OCI-LY7 (cell line): ENCODE measurements around the gene OLFML2B. TPM values are rescaled to one million over a fixed set of nuclear protein-coding genes. Genes with fewer than 3 reads are reported as not detected.

Experiments
- BruUV-seq: library from RNA; stranded (reverse); fragments of 400-500 nt; replicated peaks from 2 replicates; lab custom pipeline; 2021; lab: Mats Ljungman, UMichigan
- CTCF ChIA-PET: fragments of 300-600 bp; sonication (Branson Sonifier 250); formaldehyde crosslinking; loops from one replicate; lab custom pipeline; 2022; ENCODE audit warnings: antibody characterized with exemption; ENCODE audit not compliant: unreplicated experiment; lab: Charles Lee
- POLR2A ChIA-PET: fragments of 300-600 bp; sonication (Branson Sonifier 250); formaldehyde crosslinking; loops from one replicate; lab custom pipeline; 2022; ENCODE audit warnings: antibody characterized with exemption; lab: Charles Lee
- DNase-seq: peaks from one replicate; pipeline ENCODE4 v3.0.0-alpha.2; 2015; ENCODE audit warnings: low spot score
- H2AFZ ChIP-seq: fragments of 200-600 bp; sonication (generic), shearing (Covaris generic); 2 replicates; pipeline ENCODE4 v1.6.1; 2014; ENCODE audit warnings: mild to moderate bottlenecking, antibody characterized with exemption, low read length, moderate library complexity
- H3K27ac ChIP-seq: fragments of 200-600 bp; sonication (generic); 2 replicates; pipeline ENCODE4 v1.5.1; 2014; ENCODE audit warnings: mixed run types, low read depth, mild to moderate bottlenecking, moderate library complexity, low read length, inconsistent platforms; ENCODE audit not compliant: poor library complexity, severe bottlenecking
- H3K36me3 ChIP-seq: fragments of 200-600 bp; sonication (generic); 2 replicates; pipeline ENCODE4 v1.6.1; 2014; ENCODE audit warnings: mild to moderate bottlenecking, antibody characterized with exemption, low read length, moderate library complexity, mixed read lengths; ENCODE audit not compliant: insufficient read depth
- H3K4me1 ChIP-seq: fragments of 200-600 bp; sonication (generic); 2 replicates; pipeline ENCODE4 v1.5.1; 2014; ENCODE audit warnings: mild to moderate bottlenecking, low read length; ENCODE audit not compliant: insufficient read depth, poor library complexity, severe bottlenecking
- H3K4me2 ChIP-seq: fragments of 200-600 bp; sonication (generic); 2 replicates; pipeline ENCODE4 v1.6.1; 2014; ENCODE audit warnings: mild to moderate bottlenecking, low read length
- H3K4me3 ChIP-seq: fragments of 200-600 bp; sonication (generic); 2 replicates; pipeline ENCODE4 v1.5.1; 2014; ENCODE audit warnings: mild to moderate bottlenecking, low read depth, low read length; ENCODE audit not compliant: poor library complexity, severe bottlenecking
- H3K79me2 ChIP-seq: fragments of 200-600 bp; sonication (generic); 2 replicates; pipeline ENCODE4 v1.6.1; 2016; ENCODE audit warnings: low read depth, mild to moderate bottlenecking, low read length, moderate library complexity, mixed read lengths; ENCODE audit not compliant: insufficient read depth
- H3K9me2 ChIP-seq: fragments of 200-600 bp; sonication (generic); 2 replicates; pipeline ENCODE4 v1.6.1; 2016; ENCODE audit warnings: mild to moderate bottlenecking, low read length, mixed read lengths; ENCODE audit not compliant: insufficient read depth
- H3K9me3 ChIP-seq: fragments of 200-600 bp; sonication (generic); 2 replicates; pipeline ENCODE4 v1.6.1; 2014; ENCODE audit warnings: mild to moderate bottlenecking, mixed run types, low read length, mixed read lengths
- H4K20me1 ChIP-seq: fragments of 200-600 bp; sonication (generic); 2 replicates; pipeline ENCODE4 v1.6.1; 2014; ENCODE audit warnings: mild to moderate bottlenecking, antibody characterized with exemption, low read length, moderate library complexity, mixed read lengths; ENCODE audit not compliant: insufficient read depth
- EZH2phosphoT487 ChIP-seq: fragments of 200-600 bp; sonication (generic); IDR thresholded peaks from 2 replicates; pipeline ENCODE4 v1.6.1; 2018; ENCODE audit warnings: low read depth, borderline replicate concordance, mild to moderate bottlenecking, mixed run types, antibody characterized with exemption, low read length, moderate library complexity, mixed read lengths
- intact Hi-C: fragments of 100-400 bp; cut with micrococcal nuclease; formaldehyde crosslinking; loops from one replicate; pipeline ENCODE4 v1.10.0; 2022; ENCODE audit not compliant: unreplicated experiment
- total RNA-seq, 2 experiments: library from RNA; depleted of rRNA in 1 of 2; stranded (reverse); fragments of >200 nt in 1 of 2; shearing (Covaris generic) in 1 of 2; gene quantifications; 2 replicates each; pipeline ENCODE4 v1.2.3, GENCODE V29; 2014 to 2022
- TF ChIP-seq, protein P1 (sequence below): fragments of 200-600 bp; sonication (generic); conservative IDR thresholded peaks from 2 replicates; pipeline ENCODE4 v1.5.1; 2014; ENCODE audit warnings: mild to moderate bottlenecking, antibody characterized with exemption, low read length, moderate library complexity, mixed read lengths

The OLFML2B gene
- total RNA-seq, 2 experiments from 2014 or later: not detected

DNA sequence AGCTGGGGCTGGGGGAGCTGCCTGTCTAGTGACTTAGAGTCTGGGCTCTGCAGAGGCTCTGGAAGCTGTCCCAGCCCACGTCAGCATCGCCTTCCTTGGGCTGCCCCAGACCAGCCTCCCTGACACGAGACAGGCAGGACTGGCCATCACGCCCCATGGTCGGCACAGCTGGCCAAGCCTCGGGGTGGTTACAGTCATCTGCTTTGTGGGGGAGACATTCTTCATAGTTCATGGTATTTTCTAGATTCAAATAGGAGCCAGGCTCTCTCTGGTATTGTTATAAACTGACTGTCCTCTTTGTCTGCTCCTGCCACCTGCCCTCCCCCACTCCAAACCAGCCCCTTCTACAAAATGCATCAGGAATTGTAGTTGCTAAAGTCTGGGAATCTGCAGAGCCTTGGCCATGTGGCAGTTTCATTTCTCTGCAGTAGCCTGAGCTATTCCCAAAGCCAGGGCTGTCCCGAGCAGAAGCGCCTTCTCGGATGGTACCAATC, 29.4 kb downstream of the OLFML2B start:
- ChIA-PET CTCF (no interaction called here), POLR2A (interaction anchor here (0.5 kb wide), 1 partner anchor 596 kb away, joined by 8 read pairs; no protein-coding TSS in a partner anchor)
- no TSS peak for BruUV-seq
- Histone ChIP-seq H3K27ac (no peak overlapping the region), H2AFZ (no peak overlapping the region), H3K4me1 (no peaks in the 10 kb centered on the region), H3K9me3 (no peaks in the 10 kb centered on the region), H3K4me3 (no peak overlapping the region), H3K79me2 (no peaks in the 10 kb centered on the region), H3K9me2 (no peaks in the 10 kb centered on the region), H3K36me3 (no peaks in the 10 kb centered on the region), H3K4me2 (no peak overlapping the region), H4K20me1 (no peaks in the 10 kb centered on the region)
- no peak for TF ChIP-seq EZH2phosphoT487
- TF ChIP-seq, protein P1, sequence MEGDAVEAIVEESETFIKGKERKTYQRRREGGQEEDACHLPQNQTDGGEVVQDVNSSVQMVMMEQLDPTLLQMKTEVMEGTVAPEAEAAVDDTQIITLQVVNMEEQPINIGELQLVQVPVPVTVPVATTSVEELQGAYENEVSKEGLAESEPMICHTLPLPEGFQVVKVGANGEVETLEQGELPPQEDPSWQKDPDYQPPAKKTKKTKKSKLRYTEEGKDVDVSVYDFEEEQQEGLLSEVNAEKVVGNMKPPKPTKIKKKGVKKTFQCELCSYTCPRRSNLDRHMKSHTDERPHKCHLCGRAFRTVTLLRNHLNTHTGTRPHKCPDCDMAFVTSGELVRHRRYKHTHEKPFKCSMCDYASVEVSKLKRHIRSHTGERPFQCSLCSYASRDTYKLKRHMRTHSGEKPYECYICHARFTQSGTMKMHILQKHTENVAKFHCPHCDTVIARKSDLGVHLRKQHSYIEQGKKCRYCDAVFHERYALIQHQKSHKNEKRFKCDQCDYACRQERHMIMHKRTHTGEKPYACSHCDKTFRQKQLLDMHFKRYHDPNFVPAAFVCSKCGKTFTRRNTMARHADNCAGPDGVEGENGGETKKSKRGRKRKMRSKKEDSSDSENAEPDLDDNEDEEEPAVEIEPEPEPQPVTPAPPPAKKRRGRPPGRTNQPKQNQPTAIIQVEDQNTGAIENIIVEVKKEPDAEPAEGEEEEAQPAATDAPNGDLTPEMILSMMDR: no peak
- intact Hi-C loops: no loop called here
- DNase-seq: no peak

DNA sequence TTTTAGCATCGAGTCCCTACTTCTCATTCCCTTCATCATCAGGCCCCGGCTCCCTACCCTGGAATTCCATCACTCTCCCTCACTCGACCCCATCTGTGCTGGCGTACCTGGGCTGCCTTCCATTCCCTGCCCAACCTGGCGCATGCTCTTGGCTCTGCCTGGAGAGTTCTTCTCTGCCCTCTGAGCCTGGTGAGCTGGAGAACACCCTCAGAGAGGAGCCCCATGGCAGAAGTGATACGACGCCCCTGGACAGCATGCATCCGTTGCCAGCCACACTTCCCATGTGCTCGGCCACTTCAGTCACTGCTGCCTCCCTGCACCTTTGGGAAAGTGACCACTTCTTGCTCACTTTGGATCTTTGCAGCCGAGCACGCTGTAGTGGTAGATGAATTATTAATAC, 30.1 kb downstream of the OLFML2B start:
- TF ChIP-seq, protein P1: no peak
- TF ChIP-seq EZH2phosphoT487: no peak
- Histone ChIP-seq H3K27ac (no peak overlapping the region), H3K79me2 (no peaks in the 10 kb centered on the region), H3K9me3 (no peaks in the 10 kb centered on the region), H3K36me3 (no peaks in the 10 kb centered on the region), H3K4me3 (no peak overlapping the region), H3K4me2 (no peak overlapping the region), H3K9me2 (no peaks in the 10 kb centered on the region), H4K20me1 (no peaks in the 10 kb centered on the region), H2AFZ (no peak overlapping the region), H3K4me1 (no peaks in the 10 kb centered on the region)
- intact Hi-C loops: no loop called here
- no peak for DNase-seq
- ChIA-PET CTCF (no interaction called here), POLR2A (interaction anchor here (0.5 kb wide), 1 partner anchor 68 kb away, joined by 3 read pairs; no protein-coding TSS in a partner anchor)
- BruUV-seq: no TSS peak

DNA sequence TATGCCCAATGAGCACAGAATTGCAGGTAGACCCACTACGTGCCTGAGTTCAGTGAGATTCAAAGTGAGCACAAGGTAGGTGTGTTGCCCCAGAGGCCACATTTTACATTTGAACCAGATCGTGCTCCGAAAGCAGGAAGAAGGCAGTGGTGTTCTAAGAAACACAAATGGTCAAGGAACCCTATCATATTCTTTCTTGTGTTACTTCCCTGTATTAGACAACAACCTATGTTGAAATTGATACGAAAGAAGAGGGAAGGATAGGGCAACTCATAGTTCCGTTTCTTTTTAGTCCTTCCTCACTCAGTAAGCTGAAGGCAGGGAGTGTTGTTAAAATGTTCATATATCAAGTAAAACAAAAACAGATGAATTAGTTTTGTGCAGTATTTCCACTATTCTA, 33.9 kb downstream of the OLFML2B start:
- DNase-seq: no peak
- Histone ChIP-seq H3K36me3 (no peaks in the 10 kb centered on the region), H4K20me1 (no peaks in the 10 kb centered on the region), H3K4me2 (no peak overlapping the region), H3K9me3 (no peaks in the 10 kb centered on the region), H3K4me1 (no peaks in the 10 kb centered on the region), H3K79me2 (no peaks in the 10 kb centered on the region), H3K27ac (no peak overlapping the region), H3K9me2 (no peaks in the 10 kb centered on the region), H2AFZ (no peak overlapping the region), H3K4me3 (no peak overlapping the region)
- intact Hi-C loops: no loop called here
- POLR2A ChIA-PET: no interaction called here
- TF ChIP-seq, protein P1: no peak
- TF ChIP-seq EZH2phosphoT487: no peak
- CTCF ChIA-PET: no interaction called here
- BruUV-seq: no TSS peak
